HS-27A (cell line): ENCODE measurements around the gene CDKN2A.

Experiments used
- DNase-seq: peaks from one replicate; pipeline ENCODE4 v3.0.0-alpha.2; 2012; ENCODE audit warnings: low read depth, missing footprints

Gene CDKN2A

GRCh38 chr9:21993893-21994555, at the start of gene CDKN2A:
CDKN2A (minus strand) TSS chr9:21994392.
- DNase-seq: no peak

DNA sequence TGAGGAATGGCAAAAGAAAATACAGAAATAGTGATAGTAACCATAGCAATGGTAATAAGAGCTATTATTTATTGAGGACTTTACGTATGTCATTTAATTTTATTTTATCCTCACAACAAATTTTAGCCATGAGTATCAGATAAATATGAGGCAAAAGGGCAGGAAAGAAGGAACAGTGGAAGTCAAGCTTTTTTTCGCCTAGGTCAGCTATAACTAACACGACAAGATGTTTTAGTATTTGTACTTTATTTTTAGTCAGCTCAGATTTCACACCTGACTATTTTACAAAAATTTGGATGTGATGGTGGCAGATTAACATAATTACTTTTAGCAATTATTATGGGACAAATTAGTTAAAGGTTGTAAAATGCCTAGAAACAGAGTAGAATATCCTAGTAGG, 49.7 kb upstream of the CDKN2A start:
- no peak for DNase-seq

- DNase-seq: no peak
These were observed 47.6 kb upstream of the CDKN2A start for GRCh38 chr9:22041775-22042174.

- no peak for DNase-seq
These were observed 47.2 kb upstream of the CDKN2A start for GRCh38 chr9:22041344-22041743.

DNA sequence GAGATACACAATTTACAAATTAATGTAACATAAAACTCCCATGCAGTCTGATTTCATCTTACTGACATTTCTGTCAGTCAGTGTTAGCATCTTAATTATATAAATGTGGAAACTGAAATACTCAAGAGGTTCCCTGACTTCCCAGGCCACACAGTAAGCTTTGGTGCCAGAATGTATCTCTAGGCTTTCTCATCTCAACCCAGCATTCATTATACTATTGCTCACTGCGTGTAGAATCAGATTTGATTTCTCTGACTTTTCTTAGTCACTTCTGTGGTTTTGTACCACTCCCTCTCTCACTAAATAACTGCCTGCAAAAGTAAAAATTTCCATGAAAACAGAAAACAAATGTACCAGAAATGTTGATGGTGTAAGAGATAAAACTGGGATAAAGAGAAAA, 46.6 kb upstream of the CDKN2A start:
- DNase-seq: no peak

DNA sequence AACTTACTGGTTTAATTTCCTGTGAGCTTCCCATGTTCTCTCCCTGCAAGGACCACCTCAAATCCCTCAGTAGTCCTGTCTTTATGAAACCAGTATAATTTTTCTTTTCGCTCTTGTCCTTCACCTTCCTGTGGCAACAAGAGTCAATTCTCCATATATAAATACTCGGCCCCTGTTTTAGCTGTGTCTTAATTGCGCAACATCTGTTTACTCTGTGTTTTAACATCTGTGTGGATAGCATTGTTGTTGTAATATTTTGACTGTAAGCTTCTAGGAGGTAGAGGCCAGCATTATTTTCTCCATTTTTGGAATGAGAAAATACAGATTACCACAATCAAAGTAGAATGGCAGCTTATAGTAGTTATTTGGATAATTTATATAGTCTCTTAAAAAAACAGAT, 45.1 kb upstream of the CDKN2A start:
- no peak for DNase-seq

DNA sequence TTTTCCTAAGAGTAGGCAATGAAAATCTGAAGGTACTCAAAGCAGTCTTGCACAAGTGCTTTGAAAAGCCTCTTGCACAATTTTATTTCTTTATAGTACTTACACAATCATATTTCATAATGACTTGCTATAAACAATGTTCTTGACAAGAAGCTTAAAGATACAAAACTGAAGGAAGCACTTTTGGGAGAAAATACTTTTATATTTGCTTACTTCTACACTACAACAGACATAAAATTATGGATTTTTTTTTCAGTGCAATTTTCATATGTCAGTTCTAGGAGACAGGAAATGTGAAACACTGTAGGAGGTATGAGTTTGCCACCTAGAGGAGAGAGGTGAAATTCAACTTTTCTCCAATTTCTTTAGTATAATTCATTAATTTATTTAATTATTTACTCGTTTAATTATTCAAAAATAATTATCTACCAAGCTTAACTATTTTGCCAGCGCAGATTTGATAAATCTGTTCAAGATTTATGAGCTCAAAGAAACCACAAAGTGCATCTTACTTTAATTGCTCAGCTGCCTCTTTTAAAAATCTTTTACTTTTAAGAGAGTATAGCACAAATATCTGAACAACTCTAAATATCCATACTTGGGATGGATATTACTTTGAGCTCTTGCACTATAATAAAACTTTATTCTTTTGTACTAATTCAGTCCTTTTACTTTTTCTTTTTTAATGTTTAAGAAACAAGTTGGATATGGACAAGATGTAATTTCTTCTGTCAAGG, 43.9 kb upstream of the CDKN2A start:
- DNase-seq: no peak

- DNase-seq: no peak
These were observed 42.9 kb upstream of the CDKN2A start for GRCh38 chr9:22036866-22037626.

DNA sequence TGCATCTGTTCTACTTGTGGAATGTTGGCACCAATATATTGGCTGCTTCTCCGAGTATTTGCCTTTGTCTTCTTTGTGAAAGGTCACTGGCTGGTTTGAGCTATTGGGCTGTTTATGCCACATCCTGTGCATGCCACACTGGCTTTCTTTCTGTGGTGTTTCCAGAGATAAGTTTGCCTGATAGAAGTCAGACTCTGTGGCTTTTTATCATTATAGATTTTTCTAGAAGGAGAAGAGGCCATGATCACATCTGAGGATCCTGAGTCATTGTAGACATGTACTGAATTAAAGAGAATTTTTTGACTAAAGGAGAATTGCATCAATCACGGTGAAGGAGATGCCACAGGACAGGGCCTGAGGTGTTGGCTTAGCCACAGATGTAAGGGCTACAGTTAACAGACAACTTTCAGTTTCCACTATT, 41.4 kb upstream of the CDKN2A start:
- no peak for DNase-seq

- DNase-seq: no peak
These were observed 38.9 kb upstream of the CDKN2A start for GRCh38 chr9:22033012-22033630.

- no peak for DNase-seq
These were observed 37.6 kb upstream of the CDKN2A start for GRCh38 chr9:22031655-22032411.

DNA sequence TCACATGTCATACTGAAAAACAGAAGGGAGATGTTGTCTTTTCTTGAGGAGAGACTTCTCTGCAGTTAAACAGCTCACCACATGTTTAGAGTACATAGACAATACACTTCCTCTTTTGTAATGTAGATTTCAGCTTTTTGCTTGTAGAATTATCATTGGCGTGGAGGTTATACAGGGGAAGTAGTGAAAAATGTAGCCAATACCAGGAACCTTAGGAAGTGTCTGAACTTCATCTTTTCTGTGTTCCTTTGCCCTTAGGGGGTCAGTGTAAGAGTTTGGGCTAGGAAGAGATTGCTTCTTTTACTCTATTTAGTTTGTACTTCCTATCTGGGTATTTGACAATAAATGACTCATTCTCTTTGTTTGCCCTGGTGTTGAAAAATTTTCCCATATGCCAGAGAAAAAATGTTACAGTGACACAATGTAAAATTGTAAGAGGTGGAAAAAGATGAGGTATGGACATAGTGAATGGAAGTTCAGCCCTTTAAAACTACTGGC, 36.0 kb upstream of the CDKN2A start:
- no peak for DNase-seq

DNA sequence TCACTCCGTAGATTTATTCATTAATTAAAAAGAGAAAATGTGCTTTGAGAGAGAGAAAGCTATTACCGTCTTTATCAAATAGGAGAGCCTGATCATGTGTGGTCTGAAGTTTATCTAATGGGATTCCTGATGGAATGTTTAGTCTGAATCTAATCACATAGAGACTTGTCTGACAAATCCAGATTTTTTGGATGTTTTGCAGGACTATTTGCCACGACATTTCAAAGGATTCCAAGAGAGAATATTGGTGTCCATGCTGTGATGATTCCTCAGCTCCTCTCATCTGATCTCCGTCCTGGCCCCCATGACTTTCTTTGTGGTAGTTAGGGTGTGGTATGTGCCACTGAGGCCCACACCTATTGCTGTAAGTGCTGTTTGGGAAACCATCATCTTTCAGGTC, 35.0 kb upstream of the CDKN2A start:
- DNase-seq: no peak

GRCh38 chr9:22028394-22028793, 34.2 kb upstream of the CDKN2A start:
- DNase-seq: no peak

DNA sequence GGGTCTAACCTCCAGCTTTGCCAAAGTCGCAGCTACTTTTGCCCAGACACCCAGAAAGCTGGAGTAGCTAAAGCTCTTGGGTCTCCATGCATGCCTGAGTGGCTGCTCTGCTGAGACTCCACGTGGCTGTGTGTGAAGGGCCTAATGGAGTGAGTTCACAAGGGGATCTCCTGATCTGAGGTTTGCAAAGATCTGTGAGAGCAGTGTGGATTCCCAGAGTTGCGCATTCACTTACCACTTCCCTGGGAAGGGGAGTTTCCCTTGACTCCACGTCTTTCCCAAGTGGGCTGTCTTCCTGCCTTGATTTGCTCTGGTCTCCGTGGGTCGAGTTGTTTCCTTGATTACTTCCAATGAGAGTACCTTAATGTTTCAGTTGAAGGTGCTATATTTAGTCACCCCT, 32.5 kb upstream of the CDKN2A start:
- DNase-seq: no peak

DNA sequence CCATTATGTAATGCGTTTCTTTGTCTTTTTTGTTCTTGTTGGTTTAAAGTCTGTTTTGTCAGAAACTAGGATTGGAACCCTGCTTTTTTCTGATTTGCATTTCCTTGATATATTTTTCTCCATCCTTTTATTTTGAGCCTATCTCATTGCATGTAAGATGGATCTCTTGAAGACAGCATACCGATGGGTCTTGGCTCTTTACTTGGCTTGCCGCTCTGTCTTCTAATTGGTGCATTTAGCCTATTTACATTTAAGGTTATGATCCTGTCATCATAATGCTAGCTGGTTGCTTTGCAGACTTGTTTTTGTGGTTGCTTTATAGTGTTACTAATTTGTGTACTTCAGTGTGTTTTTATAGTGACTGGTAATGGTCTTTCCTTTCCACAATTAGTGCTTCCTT, 28.2 kb upstream of the CDKN2A start:
- DNase-seq: no peak

DNA sequence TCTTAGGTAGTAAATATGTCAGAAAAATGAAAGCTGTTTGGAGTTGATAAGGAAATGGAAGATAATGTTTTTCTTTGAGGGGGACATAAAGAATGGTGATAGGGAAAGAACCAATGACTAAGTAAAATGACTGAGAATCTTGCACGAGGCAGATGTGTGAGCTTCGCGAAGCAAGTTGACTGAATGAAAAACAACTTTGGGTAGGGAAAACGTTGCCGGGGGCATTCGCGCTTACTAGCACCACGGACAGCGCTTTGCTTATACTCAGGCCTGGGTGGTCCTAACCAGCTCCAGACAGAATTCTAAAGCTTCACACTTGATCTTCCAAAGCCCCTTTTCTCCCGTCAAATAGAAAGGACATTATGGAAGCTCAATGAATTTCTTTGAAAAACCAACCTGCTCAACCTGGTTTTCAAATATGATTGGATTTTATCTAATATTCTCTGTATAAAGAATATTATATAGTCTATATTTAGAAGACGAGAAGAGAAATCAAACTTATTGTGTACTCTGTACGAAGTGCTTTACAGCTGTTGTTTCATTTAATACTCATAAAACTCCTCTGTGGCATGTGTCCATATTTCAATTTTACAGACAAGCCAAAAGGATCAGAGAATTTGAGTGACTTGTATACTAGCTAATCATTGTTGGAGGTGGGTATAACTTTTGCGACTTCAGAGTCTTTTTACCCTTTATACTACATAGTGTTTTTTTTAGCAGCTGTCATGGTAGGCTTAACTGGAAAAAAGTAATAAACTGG, 16.9 kb upstream of the CDKN2A start:
- DNase-seq: no peak

DNA sequence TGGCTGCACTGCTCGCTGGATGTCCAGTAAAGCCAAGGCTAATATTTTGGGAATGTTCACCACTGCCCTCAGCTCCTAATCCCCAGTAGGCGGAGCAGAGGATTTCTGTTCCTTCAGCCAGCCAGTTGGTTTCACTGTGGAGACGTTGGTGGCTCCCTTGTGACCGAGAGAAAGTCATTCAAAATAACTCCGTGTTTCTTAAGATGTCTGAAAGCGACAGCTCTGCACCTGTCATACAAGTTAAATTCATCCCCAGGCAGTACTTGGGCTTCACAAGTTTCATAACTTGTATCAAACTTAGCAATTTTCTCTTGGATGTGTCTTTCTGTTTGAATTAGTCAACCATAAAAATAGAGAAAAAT, 15.3 kb upstream of the CDKN2A start:
- DNase-seq: no peak

DNA sequence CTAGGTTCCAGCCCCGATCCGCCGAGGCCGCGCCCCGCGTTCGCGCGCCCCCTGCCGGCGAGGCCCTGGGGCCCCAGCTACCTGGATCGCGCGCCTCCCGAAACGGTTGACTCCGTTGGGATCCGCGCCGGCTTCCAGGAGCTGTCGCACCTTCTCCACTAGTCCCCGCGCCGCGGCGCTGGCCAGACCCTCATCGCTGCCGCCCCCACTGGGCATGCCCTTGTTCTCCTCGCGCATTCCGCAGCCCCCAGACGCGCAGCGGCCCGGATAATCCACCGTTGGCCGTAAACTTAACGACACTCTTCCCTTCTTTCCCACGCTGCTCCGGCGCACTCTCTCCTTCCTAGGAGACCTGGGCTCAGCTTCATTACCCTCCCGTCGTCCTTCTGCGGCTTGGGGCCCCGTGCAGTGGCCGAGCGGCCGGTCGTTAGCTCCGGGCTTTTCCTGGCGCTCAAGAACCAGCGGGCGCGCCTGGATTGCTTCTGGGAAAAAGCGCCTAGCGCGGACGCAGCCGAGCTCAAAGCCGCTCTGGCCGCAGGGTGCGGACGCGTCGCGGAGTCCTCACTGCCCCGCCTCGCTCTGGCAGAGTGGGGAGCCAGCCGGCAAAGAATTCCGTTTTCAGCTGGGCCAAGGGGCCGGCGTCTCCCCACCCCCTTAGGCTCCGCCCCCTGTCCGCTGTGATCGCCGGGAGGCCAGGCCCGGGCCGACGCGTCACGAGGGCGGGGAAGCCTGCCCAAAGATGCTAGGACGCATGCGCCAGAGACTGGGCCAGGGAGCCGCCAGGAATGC, 14.7 kb upstream of the CDKN2A start, which contains the start of gene CDKN2B:
TSS of gene CDKN2B (minus strand) at position 589 of the 789 bp plus-strand sequence. CDS start at position 237, 352 bp downstream.
- peak; percentile 86 for DNase-seq

GRCh38 chr9:22008384-22008716, 14.2 kb upstream of the CDKN2A start:
- no peak for DNase-seq
